MM.1S (cell line): ENCODE results near the gene TNIK.
"Not testable (repeated sequence)": the region's sequence is repeated elsewhere in the genome, so short reads cannot be mapped to it uniquely, and the experiment has no call there.

ENCODE experiments used
- DNase-seq: peaks from one replicate; pipeline ENCODE4 v3.0.0-alpha.2; 2015
- H2AFZ ChIP-seq: fragments of 300-600 bp; sonication (generic); 2 replicates; pipeline ENCODE4 v1.6.0; 2016; ENCODE audit warnings: antibody characterized with exemption, low read length
- H3F3A ChIP-seq: fragments of 300-600 bp; sonication (generic); 2 replicates; pipeline ENCODE4 v1.6.1; 2016; ENCODE audit warnings: mild to moderate bottlenecking, antibody characterized with exemption, low read length, moderate library complexity, mixed read lengths; ENCODE audit not compliant: insufficient read depth
- H3K27ac ChIP-seq: fragments of 300-600 bp; sonication (generic); 2 replicates; pipeline ENCODE4 v1.5.1; 2016; ENCODE audit warnings: mild to moderate bottlenecking, low read length
- H3K27me3 ChIP-seq: fragments of 300-600 bp; sonication (generic); replicated peaks from 2 replicates; pipeline ENCODE4 v1.6.0; 2016; ENCODE audit warnings: low read length; ENCODE audit not compliant: insufficient read depth
- H3K36me3 ChIP-seq: fragments of 300-600 bp; sonication (generic); replicated peaks from 2 replicates; pipeline ENCODE4 v1.6.1; 2016; ENCODE audit warnings: mild to moderate bottlenecking, low read length, mixed read lengths; ENCODE audit not compliant: insufficient read depth
- H3K4me1 ChIP-seq: fragments of 300-600 bp; sonication (generic); 2 replicates; pipeline ENCODE4 v1.6.1; 2016; ENCODE audit warnings: low read length, mixed read lengths
- H3K4me2 ChIP-seq: fragments of 300-600 bp; sonication (generic); 2 replicates; pipeline ENCODE4 v1.6.0; 2016; ENCODE audit warnings: low read depth, low read length
- H3K4me3 ChIP-seq: fragments of 300-600 bp; sonication (generic); 2 replicates; pipeline ENCODE4 v1.5.1; 2016; ENCODE audit warnings: low read length, mixed read lengths
- H3K79me2 ChIP-seq: fragments of 300-600 bp; sonication (generic); 2 replicates; pipeline ENCODE4 v1.6.1; 2016; ENCODE audit warnings: mixed run types, low read length, mixed read lengths
- H3K9ac ChIP-seq: fragments of 300-600 bp; sonication (generic); 2 replicates; pipeline ENCODE4 v1.6.1; 2016; ENCODE audit warnings: low read length, mixed read lengths
- H3K9me2 ChIP-seq: fragments of 300-600 bp; sonication (generic); replicated peaks from 2 replicates; pipeline ENCODE4 v1.6.1; 2016; ENCODE audit warnings: mild to moderate bottlenecking, low read length, mixed read lengths; ENCODE audit not compliant: insufficient read depth
- H3K9me3 ChIP-seq: fragments of 300-600 bp; sonication (generic); replicated peaks from 2 replicates; pipeline ENCODE4 v1.6.1; 2016; ENCODE audit warnings: mild to moderate bottlenecking, low read length, mixed read lengths; ENCODE audit not compliant: insufficient read depth
- H4K20me1 ChIP-seq: fragments of 300-600 bp; sonication (generic); 2 replicates; pipeline ENCODE4 v1.6.1; 2016; ENCODE audit warnings: mild to moderate bottlenecking, low read length, moderate library complexity, mixed read lengths; ENCODE audit not compliant: insufficient read depth
- CTCF ChIP-seq: fragments of 300-600 bp; sonication (generic); IDR thresholded peaks from 2 replicates; pipeline ENCODE4 v1.5.1; 2016; ENCODE audit warnings: antibody characterized with exemption, low read length, mixed read lengths
- EZH2 ChIP-seq: fragments of 300-600 bp; sonication (generic); optimal IDR thresholded peaks from 2 replicates; pipeline ENCODE3; 2017; ENCODE audit warnings: low read depth, mild to moderate bottlenecking, antibody characterized with exemption, low read length, mixed read lengths
- EZH2phosphoT487 ChIP-seq: fragments of 300-600 bp; sonication (generic); IDR thresholded peaks from 2 replicates; pipeline ENCODE4 v1.6.1; 2018; ENCODE audit warnings: antibody characterized with exemption, low read length

TNIK gene

GRCh38 chr3:171242170-171242569 lies 218.0 kb downstream of the TNIK start:
- Histone ChIP-seq H3K27ac (no peak overlapping the region), H3K4me3 (no peak overlapping the region), H2AFZ (no peak overlapping the region), H3K79me2 (no peaks in the 10 kb centered on the region), H3K9me3 (no peaks in the 10 kb centered on the region), H3K4me1 (no peaks in the 10 kb centered on the region), H3F3A (no peaks in the 10 kb centered on the region), H3K9ac (no peak overlapping the region), H4K20me1 (no peaks in the 10 kb centered on the region), H3K36me3 (no peaks in the 10 kb centered on the region), H3K27me3 (no peaks in the 10 kb centered on the region), H3K9me2 (no peaks in the 10 kb centered on the region), H3K4me2 (no peak overlapping the region)
- TF ChIP-seq CTCF (no peak), EZH2 (no peak), EZH2phosphoT487 (no peak)
- DNase-seq = no peak

GRCh38 chr3:171241655-171242054 lies 218.6 kb downstream of the TNIK start:
- H4K20me1 ChIP-seq, H3F3A ChIP-seq, H3K4me1 ChIP-seq, H2AFZ ChIP-seq, H3K4me2 ChIP-seq, H3K27ac ChIP-seq, H3K4me3 ChIP-seq, H3K79me2 ChIP-seq, H3K27me3 ChIP-seq, H3K36me3 ChIP-seq, H3K9me3 ChIP-seq, H3K9ac ChIP-seq, H3K9me2 ChIP-seq, DNase-seq: not testable (repeated sequence)

- Histone ChIP-seq H3K27ac (no peak overlapping the region), H3F3A (no peaks in the 10 kb centered on the region), H3K9ac (no peak overlapping the region), H3K4me1 (no peaks in the 10 kb centered on the region), H3K79me2 (no peaks in the 10 kb centered on the region), H4K20me1 (no peaks in the 10 kb centered on the region), H3K9me2 (no peaks in the 10 kb centered on the region), H2AFZ (no peak overlapping the region), H3K4me2 (no peak overlapping the region), H3K27me3 (no peaks in the 10 kb centered on the region), H3K9me3 (no peaks in the 10 kb centered on the region), H3K36me3 (no peaks in the 10 kb centered on the region), H3K4me3 (no peak overlapping the region)
- DNase-seq = no peak
- TF ChIP-seq EZH2phosphoT487 (no peak), EZH2 (no peak), CTCF (no peak)
Measured at GRCh38 chr3:171240504-171240835, 219.7 kb downstream of the TNIK start.

GRCh38 chr3:171239757-171240503 lies 220.3 kb downstream of the TNIK start:
- Histone ChIP-seq H3K4me2 (no peak overlapping the region), H2AFZ (no peak overlapping the region), H4K20me1 (no peaks in the 10 kb centered on the region), H3K9me2 (no peaks in the 10 kb centered on the region), H3K9me3 (no peaks in the 10 kb centered on the region), H3K9ac (no peak overlapping the region), H3K4me3 (no peak overlapping the region), H3K27ac (no peak overlapping the region), H3K79me2 (no peaks in the 10 kb centered on the region), H3K36me3 (no peaks in the 10 kb centered on the region), H3F3A (no peaks in the 10 kb centered on the region), H3K27me3 (no peaks in the 10 kb centered on the region), H3K4me1 (no peaks in the 10 kb centered on the region)
- no peak for DNase-seq
- TF ChIP-seq EZH2phosphoT487 (no peak), CTCF (no peak)
